NCI-H446 treated with DMSO at 0.1 percent for 48 hours (cell line): ENCODE results near the gene ARHGDIB.
A peak's percentile ranks its signal among the peaks of the same experiment; 100 is the strongest.

Source experiments
- DNase-seq: peaks from one replicate; lab custom pipeline; 2025; lab: John Stamatoyannopoulos, UW

The ARHGDIB gene

DNA sequence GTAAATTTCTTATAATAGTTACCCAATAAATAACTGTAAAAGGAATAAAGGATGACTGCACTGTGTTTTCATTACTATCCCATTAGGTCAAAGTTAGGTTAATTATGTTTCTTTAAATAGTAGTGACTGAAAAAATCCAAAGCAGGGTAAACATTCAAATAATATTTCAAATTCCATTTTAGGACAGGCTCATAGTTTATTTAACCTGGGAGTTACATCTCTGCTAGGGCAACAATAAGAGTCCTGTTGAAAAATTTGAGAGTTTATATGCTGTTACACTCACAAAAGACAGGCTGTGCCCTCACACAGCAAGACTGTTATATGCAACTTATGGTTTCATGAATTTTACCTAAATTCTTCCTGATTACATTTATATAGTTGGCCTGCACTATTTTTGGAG lies 31.1 kb downstream of the ARHGDIB start:
- no peak for DNase-seq

GRCh38 chr12:14928931-14929330 lies 32.5 kb downstream of the ARHGDIB start:
- DNase-seq: no peak

DNA sequence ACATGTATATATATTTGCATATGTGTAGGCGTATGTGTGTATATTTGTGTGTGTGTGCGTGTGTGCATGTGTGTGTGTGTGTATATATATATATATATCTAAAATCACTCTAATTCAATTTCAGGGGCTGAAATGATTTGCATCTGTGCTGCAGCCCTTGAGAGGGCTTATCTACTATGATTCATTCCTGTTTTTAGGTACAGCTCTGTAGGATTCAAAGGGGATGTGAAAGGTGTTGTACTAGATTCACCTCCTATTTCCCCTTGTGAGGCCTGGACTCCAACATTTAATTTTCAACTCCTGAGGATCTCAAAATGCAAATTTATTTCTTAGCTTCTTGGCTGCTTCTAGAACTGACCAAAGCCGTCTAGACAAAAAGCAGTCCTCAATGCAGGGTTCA lies 34.1 kb downstream of the ARHGDIB start:
- DNase-seq: no peak

DNA sequence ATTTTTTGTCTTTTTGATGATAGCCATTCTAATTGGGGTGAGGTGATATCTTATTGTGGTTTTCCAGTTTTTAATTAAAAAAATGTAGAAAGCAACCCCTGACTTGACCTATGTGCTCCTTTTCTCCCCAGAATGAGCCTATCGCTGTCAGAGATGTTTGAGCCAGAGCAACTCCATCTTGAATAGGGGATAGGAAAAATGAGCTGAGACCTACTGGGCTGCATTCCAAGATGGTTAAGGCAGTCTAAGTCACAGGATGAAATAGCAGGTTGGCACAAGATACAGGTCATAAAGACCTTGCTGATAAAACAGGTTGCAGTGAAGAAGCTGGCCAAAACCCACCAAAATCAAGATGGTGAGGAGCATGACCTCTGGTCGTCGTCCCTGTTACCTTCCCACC lies 36.9 kb downstream of the ARHGDIB start:
- no peak for DNase-seq

GRCh38 chr12:14923944-14924343 lies 37.5 kb downstream of the ARHGDIB start:
- DNase-seq: no peak

DNA sequence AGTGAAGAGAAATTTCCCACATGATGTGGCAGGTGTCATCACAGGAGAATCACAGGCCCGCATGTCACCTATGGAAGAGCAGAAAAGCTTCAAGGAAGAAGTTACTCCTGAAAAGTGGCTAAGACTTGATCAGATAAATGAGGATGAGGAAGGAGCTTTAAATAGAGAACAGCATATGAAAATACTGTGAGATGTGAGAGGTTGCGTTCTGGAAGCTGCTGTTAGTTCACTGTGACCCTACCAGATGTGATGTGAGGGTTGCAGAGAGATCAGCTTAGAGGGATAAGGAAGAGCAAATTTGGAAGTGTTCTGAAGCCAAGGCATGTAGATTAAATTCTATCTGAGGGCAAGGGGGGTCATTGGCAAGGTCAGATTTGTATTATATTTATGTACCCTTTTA lies 40.2 kb downstream of the ARHGDIB start:
- DNase-seq: no peak

- DNase-seq: no peak
These were observed 40.8 kb downstream of the ARHGDIB start for GRCh38 chr12:14920475-14921126.

DNA sequence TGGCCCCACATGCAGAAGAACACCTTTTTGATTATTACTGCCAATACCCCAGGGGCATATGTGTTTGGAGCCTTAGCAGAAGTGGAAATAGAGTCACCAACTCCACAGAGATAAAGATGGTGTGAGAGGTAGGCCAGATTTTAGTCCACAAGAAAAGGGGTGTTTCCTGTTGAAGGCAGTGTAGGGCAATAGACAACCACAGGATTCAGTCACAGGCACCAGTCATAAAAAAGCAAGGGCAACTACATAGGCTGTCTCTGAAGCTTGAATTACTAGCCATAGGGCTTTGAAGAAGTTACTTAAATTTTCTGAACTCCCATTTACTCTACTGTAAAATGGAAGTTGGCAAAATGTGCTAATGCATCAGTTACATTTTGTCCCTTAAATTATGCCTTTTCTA lies 41.9 kb downstream of the ARHGDIB start:
- DNase-seq: no peak

GRCh38 chr12:14915736-14916135 lies 45.7 kb downstream of the ARHGDIB start:
- no peak for DNase-seq

- peak; percentile 71 for DNase-seq
These were observed 48.0 kb downstream of the ARHGDIB start for GRCh38 chr12:14913381-14913781.

- DNase-seq: no peak
These were observed 50.3 kb downstream of the ARHGDIB start for GRCh38 chr12:14911131-14911530.

GRCh38 chr12:14910090-14910915 lies 51.1 kb downstream of the ARHGDIB start:
- no peak for DNase-seq

DNA sequence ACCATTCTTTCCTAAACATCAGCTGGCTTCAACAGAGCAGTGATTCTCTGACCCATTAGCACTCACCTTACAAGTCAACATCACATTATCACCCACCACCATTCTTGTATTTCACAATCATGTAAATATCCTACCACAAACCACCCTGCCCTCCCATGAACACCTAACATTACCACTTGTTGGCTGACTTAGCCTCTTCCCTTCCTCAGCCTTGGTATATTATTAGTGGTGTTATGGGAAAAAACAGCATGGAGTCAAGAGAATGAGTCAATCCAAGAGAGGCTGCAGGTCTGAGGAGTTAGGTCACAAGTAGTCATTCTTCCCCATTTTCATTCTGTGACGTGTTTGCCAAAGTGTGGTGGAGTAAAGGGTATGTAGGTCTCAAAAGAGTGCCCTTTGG lies 53.4 kb downstream of the ARHGDIB start:
- DNase-seq: no peak

GRCh38 chr12:14906114-14906513 lies 55.3 kb downstream of the ARHGDIB start:
- DNase-seq: no peak

DNA sequence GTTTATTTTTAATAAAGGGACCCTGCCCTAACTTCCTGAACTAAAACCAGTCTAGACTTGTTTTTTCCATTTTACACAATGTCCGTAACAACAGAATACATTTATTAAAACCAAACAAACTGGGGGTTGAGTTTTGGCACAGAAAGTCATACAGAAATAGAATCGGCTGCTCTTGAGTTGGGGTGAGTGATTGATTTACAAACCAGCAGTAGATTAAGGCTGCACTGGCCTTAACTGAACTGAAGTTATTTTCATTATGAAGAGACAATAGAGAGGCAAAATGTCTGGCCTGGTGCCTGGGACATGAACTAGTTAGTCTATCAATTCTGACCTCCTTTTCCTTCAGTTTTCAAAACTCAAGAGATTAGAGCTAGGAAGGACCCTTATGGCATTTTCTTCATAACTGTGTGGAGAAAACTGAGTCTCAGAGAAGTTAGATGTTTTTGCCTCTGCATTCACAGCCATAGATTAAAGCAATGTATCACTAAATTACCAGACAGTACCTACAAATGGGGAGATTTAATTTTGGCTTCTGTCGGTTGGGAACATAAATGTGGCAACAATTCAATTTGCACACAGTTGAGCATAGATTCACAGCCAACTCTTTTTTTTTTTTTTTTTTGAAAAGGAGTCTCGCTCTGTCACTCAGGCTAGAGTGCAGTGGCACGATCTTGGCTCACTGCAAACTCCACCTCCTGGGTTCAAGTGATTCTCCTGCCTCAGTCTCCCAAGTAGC lies 56.0 kb downstream of the ARHGDIB start:
- DNase-seq: peak; percentile 62

DNA sequence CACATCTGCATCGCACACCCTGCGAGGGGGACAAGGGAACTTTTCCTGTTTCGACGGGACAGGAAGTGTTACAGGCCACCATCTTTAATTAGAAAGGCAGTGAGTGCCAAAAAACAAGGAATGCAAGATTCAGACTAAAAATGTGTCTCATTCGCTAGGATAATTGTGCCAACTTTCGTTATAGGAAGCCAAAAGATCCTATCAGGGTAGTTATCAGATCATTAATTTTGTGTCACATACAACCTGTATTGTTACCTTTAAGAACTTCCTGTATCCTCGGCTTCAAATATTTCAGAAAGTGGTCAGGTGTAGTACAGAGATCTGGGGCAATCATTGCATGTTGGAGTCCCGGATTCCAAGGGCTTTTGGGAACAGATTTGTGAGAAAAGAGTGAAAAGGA lies 56.5 kb downstream of the ARHGDIB start:
- DNase-seq: no peak

GRCh38 chr12:14903386-14904098 lies 57.9 kb downstream of the ARHGDIB start:
- DNase-seq: no peak

- no peak for DNase-seq
These were observed 58.9 kb downstream of the ARHGDIB start for GRCh38 chr12:14902465-14902864.

DNA sequence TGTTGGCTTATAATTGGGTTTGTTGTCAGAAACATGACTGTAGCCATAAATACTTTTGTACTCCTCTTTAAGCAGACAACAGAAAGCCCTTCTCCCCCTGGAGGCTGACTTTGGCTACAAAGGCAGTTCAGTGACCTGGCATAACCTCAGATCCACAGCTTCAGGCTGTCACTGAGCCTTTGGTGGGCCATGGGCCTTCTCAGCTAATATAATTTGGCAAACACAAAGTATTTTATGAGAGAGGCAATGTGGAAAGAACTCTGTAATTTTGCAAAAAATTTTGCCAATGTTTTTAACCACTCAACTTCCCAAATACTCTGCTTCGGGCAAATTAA lies 60.2 kb downstream of the ARHGDIB start:
- no peak for DNase-seq

GRCh38 chr12:14900521-14901227 lies 60.7 kb downstream of the ARHGDIB start:
- no peak for DNase-seq

DNA sequence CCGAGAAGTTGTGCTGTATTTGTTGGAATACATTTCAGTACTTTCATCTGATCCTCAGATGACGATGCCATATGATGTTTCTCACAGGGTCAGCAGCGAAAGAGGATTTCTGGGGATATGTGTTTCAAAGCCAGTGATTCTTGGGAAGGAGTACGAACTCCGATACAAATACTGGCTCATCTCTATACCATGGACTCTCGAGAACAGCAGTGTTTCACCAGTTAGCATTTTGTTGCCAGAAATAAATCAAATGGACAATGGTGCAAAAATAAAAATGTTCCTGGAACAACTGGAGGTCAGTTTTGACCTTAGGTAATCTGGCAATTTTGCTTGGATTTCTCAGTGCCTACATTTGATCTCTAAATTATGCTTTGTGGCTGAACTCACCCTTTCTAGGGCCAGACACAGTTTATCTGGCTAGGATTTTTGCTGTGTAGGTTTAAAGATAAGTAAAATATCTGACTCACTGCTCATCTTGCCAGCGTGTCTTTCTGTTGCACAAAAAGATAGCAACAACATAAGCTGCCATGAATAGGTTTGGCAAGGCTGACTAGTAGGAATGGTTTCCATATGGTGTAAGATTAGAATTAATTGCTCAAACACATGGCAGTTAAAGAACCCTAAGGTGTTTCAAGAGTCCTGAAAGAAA lies 64.8 kb downstream of the ARHGDIB start:
- DNase-seq: peak; percentile 92
